Measurements from ENCODE around the gene DIPK2A. TPM values are rescaled to one million over a fixed set of nuclear protein-coding genes. Genes with fewer than 3 reads are reported as not detected.
A peak's percentile ranks its signal among the peaks of the same experiment; 100 is the strongest.

Gene DIPK2A
- total RNA-seq, 6 donors from 2014 or later = 15.7 to 73.6 (median 28.0) TPM

DNA sequence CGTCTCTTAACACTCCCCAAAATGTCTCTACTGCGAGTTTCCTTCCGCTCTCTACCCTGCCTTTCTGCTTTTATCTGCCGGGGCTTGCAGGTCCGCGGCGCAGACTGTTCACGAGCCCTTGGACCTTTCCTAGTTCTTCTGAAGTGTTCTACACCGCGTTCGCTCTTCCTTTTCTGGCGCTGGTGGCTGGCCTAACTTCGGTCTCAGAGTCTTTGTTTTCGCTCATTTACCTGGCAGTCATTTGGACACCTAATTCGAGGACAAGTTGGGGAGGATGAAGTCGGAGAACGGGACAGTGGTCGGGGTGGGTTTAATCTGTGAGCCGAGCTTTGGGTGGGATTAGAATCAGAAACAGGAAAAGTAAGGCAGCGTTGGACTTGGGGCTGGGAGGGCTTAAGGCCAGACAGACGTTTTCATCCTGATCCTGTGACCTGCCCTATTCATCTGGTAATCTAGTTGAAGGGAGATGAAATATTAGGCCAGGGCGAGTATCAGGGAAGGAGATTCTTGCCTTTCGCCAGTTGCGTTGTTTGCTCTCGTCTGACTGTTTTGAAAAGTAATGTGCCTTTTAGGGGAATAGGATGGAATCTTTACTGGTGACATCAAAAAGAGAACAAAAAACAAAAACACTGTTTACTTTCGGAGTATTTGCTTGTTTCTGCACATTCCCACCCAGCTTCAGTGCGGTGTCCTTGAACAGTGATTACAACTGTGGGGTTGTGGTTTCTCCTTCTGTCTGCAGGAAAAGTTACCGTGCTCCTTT, 1.8 kb downstream of the DIPK2A start:
- DNase-seq (peak in 1 of 2 donors; percentile 74), ATAC-seq (ENCODE audit: low FRiP score in 2 of 2) (peak; percentile 7 to 53)
- no peaks in the 10 kb centered on the region for H3K36me3 ChIP-seq
- H3K4me1 ChIP-seq = peaks cover 22 to 34% (median 24%) of the 10 kb centered on the region in 4 donors
- H3K4me3 ChIP-seq = peak overlapping the region; percentile 52 to 92 (median 72)
- WGBS, 2 donors = 0 to 3% methylated on average over 28 of the region's 28 CpGs
- H3K27ac ChIP-seq = peak overlapping the region; percentile 94 to 97 (median 97)
- H3K27me3 ChIP-seq = no peaks in the 10 kb centered on the region
- peak; percentile 7 to 30 for TF ChIP-seq POLR2AphosphoS5 (IDR thresholded peaks at IDR 0.05)
- TF ChIP-seq CTCF (IDR thresholded peaks at IDR 0.05) = no peak
- TF ChIP-seq POLR2A (IDR thresholded peaks at IDR 0.05) = peak in 1 of 4 donors; percentile 18
- no peaks in the 10 kb centered on the region for H3K9me3 ChIP-seq

- peak overlapping the region in 2 of 4 donors; percentile 97 for H3K27ac ChIP-seq
- 31 to 43% methylated on average over 6 of the region's 6 CpGs for WGBS, 2 donors
- no peak for ATAC-seq (ENCODE audit: low FRiP score in 2 of 2)
Measured at GRCh38 chr3:143974271-143975238, 2.9 kb downstream of the DIPK2A start.

GRCh38 chr3:143975554-143976152, 4.0 kb downstream of the DIPK2A start:
- TF ChIP-seq POLR2AphosphoS5 (IDR thresholded peaks at IDR 0.05) (no peak), EP300 (IDR thresholded peaks at IDR 0.05) (no peak), POLR2A (IDR thresholded peaks at IDR 0.05) (no peak), CTCF (IDR thresholded peaks at IDR 0.05) (peak; percentile 19 to 51 (median 39))
- Histone ChIP-seq H3K4me3 (peak overlapping the region in 1 of 4 donors; percentile 85), H3K4me1 (peaks cover 22 to 34% (median 24%) of the 10 kb centered on the region in 4 donors), H3K27ac (peak overlapping the region in 2 of 4 donors; percentile 20 to 41), H3K9me3 (no peaks in the 10 kb centered on the region), H3K36me3 (no peaks in the 10 kb centered on the region), H3K27me3 (no peaks in the 10 kb centered on the region)
- no peak for DNase-seq
- no peak for ATAC-seq (ENCODE audit: low FRiP score in 2 of 2)
- 47 to 56% methylated on average over 3 of the region's 3 CpGs for WGBS, 2 donors

More at GRCh38 chr3:143974271-143975238, 2.9 kb downstream of the DIPK2A start:
- Histone ChIP-seq H3K36me3 (no peaks in the 10 kb centered on the region), H3K4me1 (peaks cover 22 to 34% (median 24%) of the 10 kb centered on the region in 4 donors), H3K4me3 (peak overlapping the region in 3 of 4 donors; percentile 60 to 92 (median 85)), H3K27me3 (no peaks in the 10 kb centered on the region), H3K9me3 (no peaks in the 10 kb centered on the region)
- TF ChIP-seq POLR2AphosphoS5 (IDR thresholded peaks at IDR 0.05) = no peak
- no peak for TF ChIP-seq EP300 (IDR thresholded peaks at IDR 0.05)
- no peak for TF ChIP-seq POLR2A (IDR thresholded peaks at IDR 0.05)
- TF ChIP-seq CTCF (IDR thresholded peaks at IDR 0.05) = no peak
- DNase-seq = no peak

DNA sequence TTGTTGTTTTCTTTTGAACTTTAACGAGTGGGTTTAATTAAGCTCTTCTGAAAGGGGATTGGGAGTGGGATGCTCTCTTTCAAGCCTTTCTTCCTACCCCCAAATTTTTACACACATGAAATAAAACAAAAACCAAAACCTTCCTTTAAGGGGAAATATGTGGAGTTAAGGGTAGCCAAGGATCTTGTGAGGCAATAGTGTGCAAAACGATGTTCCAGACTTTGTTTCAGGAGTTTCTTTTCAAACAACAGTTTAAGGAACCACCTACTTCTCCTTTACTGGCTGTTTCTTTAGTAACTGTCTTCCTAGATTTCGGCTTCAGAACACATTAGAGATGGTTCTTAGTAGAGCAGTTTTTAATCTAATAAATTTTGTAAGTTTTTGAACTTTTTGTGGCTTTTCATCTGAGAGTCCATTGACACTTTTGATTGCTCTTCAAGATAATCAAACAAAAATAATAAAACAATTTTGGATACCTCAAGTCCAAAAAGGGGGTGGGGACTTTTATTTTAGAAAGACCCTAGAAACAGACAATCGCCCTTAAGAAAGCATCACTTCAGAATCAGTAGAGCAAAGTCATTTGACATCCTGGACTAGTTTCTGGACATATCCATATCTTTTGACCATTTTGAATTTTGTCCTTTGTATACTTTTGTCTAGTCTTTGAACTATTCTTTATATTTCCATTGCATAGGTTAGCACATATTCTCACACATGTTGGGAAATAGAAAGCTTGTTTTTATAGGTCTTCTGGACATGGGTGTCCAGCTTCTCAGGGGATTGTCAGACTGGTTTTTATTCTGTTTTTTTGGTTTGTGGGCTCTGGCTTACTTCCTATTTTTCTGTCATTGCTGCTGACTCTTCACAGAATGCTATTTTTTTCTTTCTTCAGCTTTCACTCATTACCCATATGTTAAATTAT, 6.0 kb downstream of the DIPK2A start:
- Histone ChIP-seq H3K9me3 (no peaks in the 10 kb centered on the region), H3K27ac (peak overlapping the region; percentile 7 to 60 (median 40)), H3K27me3 (no peaks in the 10 kb centered on the region), H3K36me3 (no peaks in the 10 kb centered on the region), H3K4me1 (peaks cover 22 to 34% (median 24%) of the 10 kb centered on the region in 4 donors), H3K4me3 (peak overlapping the region in 2 of 4 donors; percentile 2 to 15)
- DNase-seq = no peak
- ATAC-seq (ENCODE audit: low FRiP score in 2 of 2) = peak in 1 of 2 donors; percentile 48
- TF ChIP-seq POLR2AphosphoS5 (IDR thresholded peaks at IDR 0.05) (no peak), CTCF (IDR thresholded peaks at IDR 0.05) (no peak), POLR2A (IDR thresholded peaks at IDR 0.05) (no peak), EP300 (IDR thresholded peaks at IDR 0.05) (no peak)
- WGBS, 2 donors = 51 to 52% methylated on average over 4 of the region's 4 CpGs
